HepG2 (cell line): ENCODE data around the gene DHRS11. TPM values are rescaled to one million over a fixed set of nuclear protein-coding genes. Genes with fewer than 3 reads are reported as not detected.

Source experiments
- ATAC-seq: fragments of 200-7000 bp; cut with Tn5 transposase; 3 replicates; pipeline ENCODE4 v1.9.1; 2020; ENCODE audit warnings: mild to moderate bottlenecking, moderate library complexity
- BruUV-seq: library from RNA; stranded (reverse); fragments of 400-500 nt; replicated peaks from 2 replicates; lab custom pipeline; 2021; lab: Mats Ljungman, UMichigan
- CTCF ChIA-PET: fragments of 300-600 bp; formaldehyde crosslinking; extraction: SDS; loops from one replicate; lab custom pipeline; 2021; ENCODE audit warnings: low total read pairs, inconsistent platforms, low intra/inter-chr PET ratio; lab: Yijun Ruan, JAX
- POLR2A ChIA-PET: fragments of 350-600 bp; sonication (Branson Sonifier 250); formaldehyde crosslinking; loops from one replicate; lab custom pipeline; 2020; ENCODE audit warnings: antibody characterized with exemption, inconsistent platforms; lab: Yijun Ruan, JAX
- DNase-seq: peaks from one replicate; pipeline ENCODE4 v3.0.0-alpha.2; 2015; ENCODE audit warnings: low spot score
- FAIRE-seq: peaks from 3 replicates; lab custom pipeline; 2011; peaks lifted over from hg19 to GRCh38; lab: Jason Lieb, UNC
- H2AFZ ChIP-seq: one replicate; pipeline ENCODE4 v1.6.1; 2011; ENCODE audit warnings: low read length, inconsistent platforms
- H3K27ac ChIP-seq: fragments of 300-600 bp; 3 replicates; pipeline ENCODE4 v1.8.0; 2011; ENCODE audit warnings: mixed run types, mild to moderate bottlenecking, mixed read lengths, low read length, inconsistent platforms; ENCODE audit not compliant: insufficient read depth; ENCODE audit errors: extremely low read length
- H3K27me3 ChIP-seq, 2 experiments: fragments of 200-600 bp in 1 of 2; 2 replicates in 1 of 2; 3 replicates in 1 of 2; pipeline versions ENCODE4 v1.6.0 to v1.8.0; 2011; ENCODE audit warnings: low read length in 2 of 2, mild to moderate bottlenecking in 2 of 2, moderate library complexity in 2 of 2, inconsistent platforms in 1 of 2; ENCODE audit not compliant: insufficient read depth in 2 of 2, control insufficient read depth in 1 of 2
- H3K36me3 ChIP-seq, 2 experiments: fragments of 200-600 bp in 1 of 2; replicated peaks in 1 of 2; 2 replicates in 1 of 2; 3 replicates in 1 of 2; pipeline versions ENCODE4 v1.5.1 to v1.8.0; 2011; ENCODE audit warnings: low read length in 2 of 2, inconsistent platforms in 1 of 2; ENCODE audit not compliant: insufficient read depth in 2 of 2, control insufficient read depth in 1 of 2
- H3K4me1 ChIP-seq: 2 replicates; pipeline ENCODE4 v1.5.1; 2012; ENCODE audit warnings: low read length, inconsistent platforms; ENCODE audit not compliant: insufficient read depth
- H3K4me2 ChIP-seq: 2 replicates; pipeline ENCODE4 v1.6.0; 2011; ENCODE audit warnings: low read depth, low read length, inconsistent platforms
- H3K4me3 ChIP-seq, 3 experiments: fragments of 200-600 bp in 1 of 3; sonication (generic), shearing (Covaris generic) in 1 of 3; replicated peaks in 1 of 3; 2 replicates each; pipeline ENCODE4 v1.5.1; 2011 to 2016; ENCODE audit warnings: low read length in 3 of 3, inconsistent platforms in 2 of 3, low read depth in 2 of 3, mild to moderate bottlenecking in 2 of 3, control low read depth in 1 of 3, mixed read lengths in 1 of 3; ENCODE audit not compliant: insufficient read depth in 1 of 3
- H3K79me2 ChIP-seq: one replicate; pipeline ENCODE4 v1.6.1; 2011; ENCODE audit warnings: low read length, inconsistent platforms; ENCODE audit not compliant: insufficient read depth
- H3K9ac ChIP-seq: 2 replicates; pipeline ENCODE4 v1.6.0; 2011; ENCODE audit warnings: mild to moderate bottlenecking, low read depth, low read length, inconsistent platforms; ENCODE audit not compliant: insufficient read depth
- H3K9me3 ChIP-seq: 2 replicates; pipeline ENCODE4 v1.5.1; 2012; ENCODE audit warnings: mild to moderate bottlenecking, low read length
- H4K20me1 ChIP-seq: 2 replicates; pipeline ENCODE4 v1.6.0; 2011; ENCODE audit warnings: inconsistent platforms, mild to moderate bottlenecking, low read length, moderate library complexity; ENCODE audit not compliant: insufficient read depth
- CREBL2 ChIP-seq: sonication (generic); formaldehyde crosslinking; IDR thresholded peaks from 2 replicates; pipeline ENCODE4 v1.8.1; 2023; ENCODE audit warnings: missing genetic modification reagents, mild to moderate bottlenecking, borderline replicate concordance
- EZH2 ChIP-seq: conservative IDR thresholded peaks from 2 replicates; pipeline ENCODE4 v1.6.1; 2012; ENCODE audit warnings: mild to moderate bottlenecking, low read depth, low read length, moderate library complexity
- HIVEP1 ChIP-seq: sonication (generic); formaldehyde crosslinking; IDR thresholded peaks from 2 replicates; pipeline ENCODE4 v1.4.0; 2020; ENCODE audit warnings: mild to moderate bottlenecking, missing genetic modification reagents
- MEIS1 ChIP-seq: sonication (generic); formaldehyde crosslinking; IDR thresholded peaks from 2 replicates; pipeline ENCODE4 v1.9.0; 2021; ENCODE audit warnings: mild to moderate bottlenecking, missing genetic modification reagents, moderate library complexity, borderline replicate concordance
- NFYC ChIP-seq: IDR thresholded peaks from 2 replicates; pipeline ENCODE4 v1.6.1; 2016; ENCODE audit warnings: missing genetic modification reagents, missing compliant biosample characterization
- NONO ChIP-seq, 2 experiments: fragments of 450-650 bp in 1 of 2; sonication (generic) in 1 of 2; formaldehyde crosslinking in 1 of 2; IDR thresholded peaks in 1 of 2; conservative IDR thresholded peaks in 1 of 2; 2 replicates each; pipeline versions ENCODE4 v1.6.1 to v1.8.0; 2017 to 2022; ENCODE audit warnings: mild to moderate bottlenecking in 1 of 2, missing genetic modification reagents in 1 of 2, moderate library complexity in 1 of 2
- PHF8 ChIP-seq: sonication (generic); formaldehyde crosslinking; IDR thresholded peaks from 2 replicates; pipeline ENCODE4 v1.5.0; 2020; ENCODE audit warnings: missing genetic modification reagents
- PTBP1 ChIP-seq: fragments of 200-400 bp; formaldehyde crosslinking; IDR thresholded peaks from 2 replicates; pipeline ENCODE4 v1.6.1; 2018; ENCODE audit warnings: low read length, low read depth; ENCODE audit not compliant: poor library complexity, severe bottlenecking
- SIX4 ChIP-seq: sonication (generic); formaldehyde crosslinking; IDR thresholded peaks from 2 replicates; pipeline ENCODE4 v1.4.0; 2020; ENCODE audit warnings: missing genetic modification reagents
- SKI ChIP-seq: fragments of 450-650 bp; IDR thresholded peaks from one replicate; pipeline ENCODE4 v1.6.1; 2018; ENCODE audit warnings: mild to moderate bottlenecking; ENCODE audit not compliant: partially characterized antibody
- TEF ChIP-seq: sonication (generic); formaldehyde crosslinking; IDR thresholded peaks from 2 replicates; pipeline ENCODE4 v1.5.0; 2020; ENCODE audit warnings: missing genetic modification reagents
- ZNF253 ChIP-seq: sonication (generic); formaldehyde crosslinking; IDR thresholded peaks from 2 replicates; pipeline ENCODE4 v1.8.0; 2022; ENCODE audit warnings: mild to moderate bottlenecking, missing genetic modification reagents, borderline replicate concordance
- ZNF317 ChIP-seq: sonication (generic); formaldehyde crosslinking; IDR thresholded peaks from 2 replicates; pipeline ENCODE4 v1.5.0; 2020; ENCODE audit warnings: mild to moderate bottlenecking, missing genetic modification reagents
- ZNF333 ChIP-seq: sonication (generic); formaldehyde crosslinking; IDR thresholded peaks from 2 replicates; pipeline ENCODE4 v1.4.0; 2020; ENCODE audit warnings: mild to moderate bottlenecking, missing genetic modification reagents, borderline replicate concordance
- ZNF543 ChIP-seq: sonication (generic); formaldehyde crosslinking; IDR thresholded peaks from 2 replicates; pipeline ENCODE4 v1.4.0; 2020; ENCODE audit warnings: mild to moderate bottlenecking, missing genetic modification reagents
- ZNF766 ChIP-seq: sonication (generic); formaldehyde crosslinking; IDR thresholded peaks from 2 replicates; pipeline ENCODE4 v1.5.0; 2020; ENCODE audit warnings: missing genetic modification reagents, borderline replicate concordance
- ZNF784 ChIP-seq: sonication (generic); formaldehyde crosslinking; IDR thresholded peaks from 2 replicates; pipeline ENCODE4 v1.5.1; 2020; ENCODE audit warnings: missing genetic modification reagents, mild to moderate bottlenecking, borderline replicate concordance
- WGBS: methylation state at CpG from one replicate; pipeline ENCODE4 v1.1.6; 2017; ENCODE audit warnings: low lambda C conversion rate; 5-methylcytosine and 5-hydroxymethylcytosine counted together
- in situ Hi-C: cut with HindIII; loops from 2 replicates; pipeline ENCODE4 v1.10.0; 2017; ENCODE audit warnings: low pct_unique_long_range_greater_than_20kb; ENCODE audit not compliant: extremely low pct_ligation_motif_present
- intact Hi-C: fragments of 100-400 bp; cut with micrococcal nuclease; formaldehyde crosslinking; loops from one replicate; pipeline ENCODE4 v1.10.0; 2022; ENCODE audit not compliant: unreplicated experiment
- polyA plus RNA-seq, 8 experiments: library from polyadenylated mRNA; depleted of rRNA in 3 of 8; stranded (reverse) in 7 of 8; unstranded in 1 of 8; fragments of >200 nt; fragmentation: Illumina TruSeq in 4 of 8; extraction: Trizol in 4 of 8; gene quantifications; 2 replicates each; pipeline versions ENCODE4 v1.2.1 to v1.2.3, GENCODE V29; 2011 to 2016; ENCODE audit warnings: low read depth in 4 of 8, missing spikeins in 1 of 8, mixed read lengths in 1 of 8; ENCODE audit not compliant: insufficient read depth in 1 of 8
- total RNA-seq, 5 experiments: library from RNA; depleted of rRNA; stranded (reverse); fragments of >200 nt; fragmentation: Illumina TruSeq; extraction: Trizol; gene quantifications; 2 replicates each; pipeline ENCODE4 v1.2.3, GENCODE V29; 2016; ENCODE audit warnings: low read depth in 1 of 5

DHRS11 gene
- total and polyA plus RNA-seq, 2 of the 13 experiments (the other 11 are each of a cell fraction or from before 2014, with no cell fraction given): 28.4 to 41.9 TPM

GRCh38 chr17:36641877-36642845, 50.5 kb downstream of the DHRS11 start:
- TF ChIP-seq SKI (no peak), ZNF333 (0 out of 2 replicates have a peak, but pooled peaks have one; percentile 17), ZNF766 (CRISPR knock-in tag) (no peak), EZH2 (peak; percentile 84; the same call in 1 of the 2 replicates), PHF8 (CRISPR knock-in tag) (no peak), ZNF543 (CRISPR knock-in tag) (no peak), TEF (CRISPR knock-in tag) (no peak), ZNF317 (CRISPR knock-in tag) (peak; percentile 51; the same call in 1 of the 2 replicates), ZNF784 (CRISPR knock-in tag) (no peak), ZNF253 (CRISPR knock-in tag) (no peak), NONO (IDR thresholded peaks at IDR 0.05) (no peak), NONO (CRISPR knock-in tag; conservative IDR thresholded peaks at IDR 0.05) (no peak), HIVEP1 (CRISPR knock-in tag) (no peak), MEIS1 (CRISPR knock-in tag) (no peak), CREBL2 (CRISPR knock-in tag) (no peak), SIX4 (CRISPR knock-in tag) (no peak), PTBP1 (no peak), NFYC (CRISPR knock-in tag) (no peak)
- peak; percentile 52 for ATAC-seq
- intact Hi-C loops (no loop called here), in situ Hi-C loops (no loop called here)
- ChIA-PET CTCF (no interaction called here), POLR2A (no interaction called here)
- H3K27me3 ChIP-seq: peaks cover 15 to 77% of the 10 kb centered on the region in 2 experiments
- H3K9ac ChIP-seq: no peak overlapping the region
- no peaks in the 10 kb centered on the region for H3K9me3 ChIP-seq
- H4K20me1 ChIP-seq: peaks cover 4% of the 10 kb centered on the region; the same call in 1 of the 2 replicates
- no peak overlapping the region for H3K27ac ChIP-seq
- no peaks in the 10 kb centered on the region for H3K36me3 ChIP-seq
- H3K4me2 ChIP-seq: peak overlapping the region; percentile 42; the same call in 1 of the 2 replicates
- BruUV-seq: no TSS peak
- no peak overlapping the region for H2AFZ ChIP-seq
- no peak for DNase-seq
- no peak for FAIRE-seq
- H3K79me2 ChIP-seq: no peaks in the 10 kb centered on the region
- no peaks in the 10 kb centered on the region for H3K4me1 ChIP-seq
- peak overlapping the region in 1 of 3 experiments; percentile 29; a peak in 1 of 6 replicates for H3K4me3 ChIP-seq
- 21% methylated on average over 39 of the region's 64 CpGs for WGBS
